ENCODE results near the gene DPM2. TPM values are rescaled to one million over a fixed set of nuclear protein-coding genes. Genes with fewer than 3 reads are reported as not detected.

DPM2 gene
- total RNA-seq, 1 experiment from 2014 or later, result 56.1 TPM

DNA sequence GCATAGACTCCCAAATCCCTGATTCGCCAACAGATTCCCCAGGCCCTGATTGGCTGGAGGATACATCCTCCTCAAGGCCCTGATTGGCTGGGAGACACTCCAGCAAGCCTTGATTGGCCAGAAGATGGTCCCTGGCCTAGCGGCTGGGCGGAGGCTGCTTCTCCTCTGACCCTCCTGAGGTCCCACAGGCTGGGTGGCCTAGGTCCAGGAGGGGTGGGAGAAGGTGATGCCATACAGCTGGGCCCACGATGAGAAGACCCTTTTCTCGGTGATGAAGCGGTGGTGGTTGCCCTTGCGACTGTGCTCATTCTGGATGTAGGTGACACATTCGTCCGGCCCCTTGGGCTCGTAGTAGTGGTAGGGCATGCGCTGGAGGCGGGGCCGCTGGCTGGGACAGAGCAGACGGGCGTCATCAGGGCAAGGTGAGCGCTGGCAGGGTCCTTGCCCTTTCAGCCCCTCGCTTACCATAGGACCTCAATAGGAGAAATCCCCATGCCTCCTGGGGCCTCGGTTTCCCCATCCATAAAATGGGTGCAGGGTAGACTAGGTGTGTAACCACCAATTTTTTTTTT, 51.2 kb downstream of the DPM2 start:
- ATAC-seq, result peak; percentile 60
- ChIA-PET POLR2A (no interaction called here), CTCF (no interaction called here)
- Mint-ChIP-seq H3K4me3 (no peak overlapping the region), H3K4me1 (peaks cover 16% of the 10 kb centered on the region), H3K27ac (peak overlapping the region; percentile 83; the same call in 1 of the 2 replicates), H3K36me3 (peaks cover 37% of the 10 kb centered on the region), H3K9me3 (no peaks in the 10 kb centered on the region), H3K27me3 (ENCODE audit: low read depth) (no peaks in the 10 kb centered on the region)
- no peak for TF ChIP-seq TEAD1 (CRISPR knock-in tag; IDR thresholded peaks at IDR 0.05)
- TF ChIP-seq ATF3 (CRISPR knock-in tag; conservative IDR thresholded peaks at IDR 0.05), result no peak
- TF ChIP-seq GTF2I (CRISPR knock-in tag; conservative IDR thresholded peaks at IDR 0.05), result peak; percentile 59; the same call in 1 of the 2 replicates
- TF ChIP-seq NFYB (CRISPR knock-in tag; conservative IDR thresholded peaks at IDR 0.05; ENCODE audit: low read depth), result peak; percentile 98
- DNase-seq (ENCODE audit: low spot score), result no peak

- Mint-ChIP-seq H3K27ac (no peak overlapping the region), H3K4me1 (peaks cover 16% of the 10 kb centered on the region), H3K4me3 (no peak overlapping the region), H3K9me3 (no peaks in the 10 kb centered on the region), H3K36me3 (peaks cover 30% of the 10 kb centered on the region), H3K27me3 (ENCODE audit: low read depth) (no peaks in the 10 kb centered on the region)
- no peak for DNase-seq (ENCODE audit: low spot score)
- ChIA-PET CTCF (interaction anchor here (1.0 to 2.2 kb wide), 7 partner anchors 16 to 382 kb away, joined by 3 to 12 read pairs (median 4); partner anchors contain the start of genes ST6GALNAC4 and TOR2A), POLR2A (interaction anchor here (0.6 to 1.3 kb wide), 3 partner anchors 12 to 274 kb away, joined by 3 to 4 read pairs (median 4); no protein-coding TSS in a partner anchor)
- no peak for ATAC-seq
- TF ChIP-seq FOXP1 (CRISPR knock-in tag; IDR thresholded peaks at IDR 0.05; ENCODE audit: borderline replicate concordance), result no peak
- TF ChIP-seq JAZF1 (CRISPR knock-in tag; IDR thresholded peaks at IDR 0.05), result no peak
- TF ChIP-seq HMGA2 (CRISPR knock-in tag; IDR thresholded peaks at IDR 0.05), result no peak
- no peak for TF ChIP-seq RORB (CRISPR knock-in tag; IDR thresholded peaks at IDR 0.05)
- TF ChIP-seq, protein P1, sequence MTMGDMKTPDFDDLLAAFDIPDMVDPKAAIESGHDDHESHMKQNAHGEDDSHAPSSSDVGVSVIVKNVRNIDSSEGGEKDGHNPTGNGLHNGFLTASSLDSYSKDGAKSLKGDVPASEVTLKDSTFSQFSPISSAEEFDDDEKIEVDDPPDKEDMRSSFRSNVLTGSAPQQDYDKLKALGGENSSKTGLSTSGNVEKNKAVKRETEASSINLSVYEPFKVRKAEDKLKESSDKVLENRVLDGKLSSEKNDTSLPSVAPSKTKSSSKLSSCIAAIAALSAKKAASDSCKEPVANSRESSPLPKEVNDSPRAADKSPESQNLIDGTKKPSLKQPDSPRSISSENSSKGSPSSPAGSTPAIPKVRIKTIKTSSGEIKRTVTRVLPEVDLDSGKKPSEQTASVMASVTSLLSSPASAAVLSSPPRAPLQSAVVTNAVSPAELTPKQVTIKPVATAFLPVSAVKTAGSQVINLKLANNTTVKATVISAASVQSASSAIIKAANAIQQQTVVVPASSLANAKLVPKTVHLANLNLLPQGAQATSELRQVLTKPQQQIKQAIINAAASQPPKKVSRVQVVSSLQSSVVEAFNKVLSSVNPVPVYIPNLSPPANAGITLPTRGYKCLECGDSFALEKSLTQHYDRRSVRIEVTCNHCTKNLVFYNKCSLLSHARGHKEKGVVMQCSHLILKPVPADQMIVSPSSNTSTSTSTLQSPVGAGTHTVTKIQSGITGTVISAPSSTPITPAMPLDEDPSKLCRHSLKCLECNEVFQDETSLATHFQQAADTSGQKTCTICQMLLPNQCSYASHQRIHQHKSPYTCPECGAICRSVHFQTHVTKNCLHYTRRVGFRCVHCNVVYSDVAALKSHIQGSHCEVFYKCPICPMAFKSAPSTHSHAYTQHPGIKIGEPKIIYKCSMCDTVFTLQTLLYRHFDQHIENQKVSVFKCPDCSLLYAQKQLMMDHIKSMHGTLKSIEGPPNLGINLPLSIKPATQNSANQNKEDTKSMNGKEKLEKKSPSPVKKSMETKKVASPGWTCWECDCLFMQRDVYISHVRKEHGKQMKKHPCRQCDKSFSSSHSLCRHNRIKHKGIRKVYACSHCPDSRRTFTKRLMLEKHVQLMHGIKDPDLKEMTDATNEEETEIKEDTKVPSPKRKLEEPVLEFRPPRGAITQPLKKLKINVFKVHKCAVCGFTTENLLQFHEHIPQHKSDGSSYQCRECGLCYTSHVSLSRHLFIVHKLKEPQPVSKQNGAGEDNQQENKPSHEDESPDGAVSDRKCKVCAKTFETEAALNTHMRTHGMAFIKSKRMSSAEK (CRISPR knock-in tag; IDR thresholded peaks at IDR 0.05; ENCODE audit: borderline replicate concordance), result no peak
- TF ChIP-seq IRF2 (CRISPR knock-in tag; IDR thresholded peaks at IDR 0.05; ENCODE audit: borderline replicate concordance, low read depth), result no peak
- TF ChIP-seq ZNF281 (CRISPR knock-in tag; IDR thresholded peaks at IDR 0.05), result no peak
- no peak for TF ChIP-seq TEAD4 (CRISPR knock-in tag; IDR thresholded peaks at IDR 0.05)
- TF ChIP-seq, protein P2, sequence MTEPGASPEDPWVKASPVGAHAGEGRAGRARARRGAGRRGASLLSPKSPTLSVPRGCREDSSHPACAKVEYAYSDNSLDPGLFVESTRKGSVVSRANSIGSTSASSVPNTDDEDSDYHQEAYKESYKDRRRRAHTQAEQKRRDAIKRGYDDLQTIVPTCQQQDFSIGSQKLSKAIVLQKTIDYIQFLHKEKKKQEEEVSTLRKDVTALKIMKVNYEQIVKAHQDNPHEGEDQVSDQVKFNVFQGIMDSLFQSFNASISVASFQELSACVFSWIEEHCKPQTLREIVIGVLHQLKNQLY (CRISPR knock-in tag; IDR thresholded peaks at IDR 0.05), result no peak
- TF ChIP-seq, protein P3, sequence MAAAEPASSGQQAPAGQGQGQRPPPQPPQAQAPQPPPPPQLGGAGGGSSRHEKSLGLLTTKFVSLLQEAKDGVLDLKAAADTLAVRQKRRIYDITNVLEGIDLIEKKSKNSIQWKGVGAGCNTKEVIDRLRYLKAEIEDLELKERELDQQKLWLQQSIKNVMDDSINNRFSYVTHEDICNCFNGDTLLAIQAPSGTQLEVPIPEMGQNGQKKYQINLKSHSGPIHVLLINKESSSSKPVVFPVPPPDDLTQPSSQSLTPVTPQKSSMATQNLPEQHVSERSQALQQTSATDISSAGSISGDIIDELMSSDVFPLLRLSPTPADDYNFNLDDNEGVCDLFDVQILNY (CRISPR knock-in tag; IDR thresholded peaks at IDR 0.05), result no peak
- TF ChIP-seq, protein P4, sequence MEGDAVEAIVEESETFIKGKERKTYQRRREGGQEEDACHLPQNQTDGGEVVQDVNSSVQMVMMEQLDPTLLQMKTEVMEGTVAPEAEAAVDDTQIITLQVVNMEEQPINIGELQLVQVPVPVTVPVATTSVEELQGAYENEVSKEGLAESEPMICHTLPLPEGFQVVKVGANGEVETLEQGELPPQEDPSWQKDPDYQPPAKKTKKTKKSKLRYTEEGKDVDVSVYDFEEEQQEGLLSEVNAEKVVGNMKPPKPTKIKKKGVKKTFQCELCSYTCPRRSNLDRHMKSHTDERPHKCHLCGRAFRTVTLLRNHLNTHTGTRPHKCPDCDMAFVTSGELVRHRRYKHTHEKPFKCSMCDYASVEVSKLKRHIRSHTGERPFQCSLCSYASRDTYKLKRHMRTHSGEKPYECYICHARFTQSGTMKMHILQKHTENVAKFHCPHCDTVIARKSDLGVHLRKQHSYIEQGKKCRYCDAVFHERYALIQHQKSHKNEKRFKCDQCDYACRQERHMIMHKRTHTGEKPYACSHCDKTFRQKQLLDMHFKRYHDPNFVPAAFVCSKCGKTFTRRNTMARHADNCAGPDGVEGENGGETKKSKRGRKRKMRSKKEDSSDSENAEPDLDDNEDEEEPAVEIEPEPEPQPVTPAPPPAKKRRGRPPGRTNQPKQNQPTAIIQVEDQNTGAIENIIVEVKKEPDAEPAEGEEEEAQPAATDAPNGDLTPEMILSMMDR (IDR thresholded peaks at IDR 0.05), result no peak
- no peak for TF ChIP-seq ZNF416 (CRISPR knock-in tag; IDR thresholded peaks at IDR 0.05)
- no peak for TF ChIP-seq AFF4 (CRISPR knock-in tag; IDR thresholded peaks at IDR 0.05; ENCODE audit: borderline replicate concordance)
- TF ChIP-seq ZMAT4 (CRISPR knock-in tag; IDR thresholded peaks at IDR 0.05), result no peak
Measured at GRCh38 chr9:127885508-127886281, 52.0 kb downstream of the DPM2 start.
